SU-DHL-6 (cell line): ENCODE data around the gene SOCS1.

Experiments
- H2AFZ ChIP-seq: fragments of 200-600 bp; sonication (generic); 2 replicates; pipeline ENCODE4 v1.6.1; 2014; ENCODE audit warnings: low read depth, mild to moderate bottlenecking, moderate library complexity, mixed read lengths, antibody characterized with exemption, low read length; ENCODE audit not compliant: severe bottlenecking
- H3F3A ChIP-seq: fragments of 200-600 bp; shearing (Covaris generic); 2 replicates; pipeline ENCODE4 v1.6.0; 2016; ENCODE audit warnings: antibody characterized with exemption, mild to moderate bottlenecking; ENCODE audit not compliant: insufficient read depth
- H3K27ac ChIP-seq: fragments of 200-600 bp; sonication (generic); 2 replicates; pipeline ENCODE4 v1.5.1; 2016; ENCODE audit warnings: low read depth, mild to moderate bottlenecking, low read length, moderate library complexity, mixed read lengths
- H3K27me3 ChIP-seq: fragments of 200-600 bp; sonication (generic), shearing (Covaris generic); 2 replicates; pipeline ENCODE4 v1.6.0; 2014; ENCODE audit warnings: mild to moderate bottlenecking, low read length
- H3K36me3 ChIP-seq: fragments of 200-600 bp; sonication (generic); 2 replicates; pipeline ENCODE4 v1.6.1; 2014; ENCODE audit warnings: mild to moderate bottlenecking, low read length, mixed read lengths
- H3K4me2 ChIP-seq: fragments of 300-600, 200-600 bp; shearing (Covaris generic), sonication (generic); 2 replicates; pipeline ENCODE4 v1.6.0; 2014; ENCODE audit warnings: low read length, low read depth, mild to moderate bottlenecking; ENCODE audit not compliant: poor library complexity, severe bottlenecking
- H3K4me3 ChIP-seq: fragments of 200-600 bp; sonication (generic); 2 replicates; pipeline ENCODE4 v1.5.1; 2014; ENCODE audit warnings: antibody characterized with exemption, low read length, mild to moderate bottlenecking, mixed read lengths; ENCODE audit not compliant: insufficient read depth, poor library complexity, severe bottlenecking
- H3K79me2 ChIP-seq: fragments of 200-600 bp; sonication (generic); 2 replicates; pipeline ENCODE4 v1.6.1; 2014; ENCODE audit warnings: mild to moderate bottlenecking, low read length, moderate library complexity; ENCODE audit not compliant: insufficient read depth
- H3K9ac ChIP-seq: fragments of 200-600 bp; sonication (generic); 2 replicates; pipeline ENCODE4 v1.7.0; 2014; ENCODE audit warnings: mild to moderate bottlenecking, low read length
- H3K9me2 ChIP-seq: fragments of 200-600 bp; sonication (generic); replicated peaks from 2 replicates; pipeline ENCODE4 v1.6.1; 2014; ENCODE audit warnings: low read length; ENCODE audit not compliant: insufficient read depth
- H3K9me3 ChIP-seq: fragments of 200-600 bp; sonication (generic); 2 replicates; pipeline ENCODE4 v1.6.1; 2014; ENCODE audit warnings: low read length, mixed read lengths; ENCODE audit not compliant: insufficient read depth
- H4K20me1 ChIP-seq: fragments of 200-600 bp; sonication (generic); 2 replicates; pipeline ENCODE4 v1.6.1; 2014; ENCODE audit warnings: low read depth, mild to moderate bottlenecking, antibody characterized with exemption, low read length, moderate library complexity, mixed read lengths
- EZH2phosphoT487 ChIP-seq: fragments of 200-600 bp; sonication (generic), shearing (Covaris generic); conservative IDR thresholded peaks from 2 replicates; pipeline ENCODE4 v1.6.1; 2018; ENCODE audit warnings: mild to moderate bottlenecking, antibody characterized with exemption, low read length, moderate library complexity, mixed read lengths
- TF ChIP-seq, protein P1 (sequence below): fragments of 200-600 bp; sonication (generic); IDR thresholded peaks from one replicate; pipeline ENCODE4 v1.5.1; 2017; ENCODE audit warnings: antibody characterized with exemption, mild to moderate bottlenecking, low read length, moderate library complexity; ENCODE audit not compliant: insufficient read depth, poor library complexity, severe bottlenecking

The SOCS1 gene

DNA sequence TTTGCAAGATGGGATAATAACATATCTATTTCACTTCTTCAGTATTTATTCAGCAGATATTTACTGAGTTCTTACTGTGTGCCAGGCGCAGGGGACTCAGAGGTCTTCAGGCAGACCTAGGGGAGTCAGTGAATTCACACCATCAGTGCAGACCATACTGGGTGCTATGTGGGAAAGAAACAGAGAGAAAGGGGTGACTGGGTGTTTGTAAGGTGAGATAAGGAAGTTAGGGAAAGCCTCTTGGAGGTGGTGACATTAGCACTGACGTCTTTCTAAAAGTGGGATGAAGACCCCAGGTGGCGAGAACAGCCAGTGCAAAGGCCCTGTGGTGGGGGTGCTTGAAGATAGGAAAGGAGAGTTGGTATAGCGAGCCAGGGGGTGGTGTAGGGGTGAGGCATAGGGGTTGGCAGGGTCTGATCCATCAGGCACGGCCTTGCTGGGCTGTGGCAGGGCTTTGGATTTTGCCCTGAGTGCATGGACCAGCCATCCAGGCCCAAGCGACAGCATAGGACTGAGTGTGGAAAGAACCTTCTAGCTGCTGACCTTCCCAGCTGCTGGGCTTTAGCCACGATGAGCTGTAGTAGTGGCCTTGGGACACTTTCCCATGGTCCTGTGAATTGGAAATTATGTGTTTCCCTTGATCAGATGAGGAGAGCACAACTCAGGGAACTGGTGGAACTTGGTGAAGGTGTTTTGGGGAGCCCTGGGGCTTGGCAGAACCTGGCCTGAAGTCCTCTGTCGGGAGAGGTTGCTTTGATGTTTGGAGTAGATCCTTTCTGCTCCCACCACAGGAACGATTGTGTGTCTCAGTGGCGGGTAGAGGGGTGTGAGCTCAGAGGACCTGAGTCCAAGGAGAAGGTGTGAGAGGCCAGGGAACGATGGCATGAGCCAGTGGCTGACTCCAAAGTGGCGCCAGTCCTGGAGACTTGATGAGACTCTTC is 3.9 kb upstream of the SOCS1 start:
- no peaks in the 10 kb centered on the region for H3F3A ChIP-seq
- H3K36me3 ChIP-seq = no peaks in the 10 kb centered on the region
- H3K9ac ChIP-seq = no peak overlapping the region
- no peaks in the 10 kb centered on the region for H4K20me1 ChIP-seq
- no peaks in the 10 kb centered on the region for H3K79me2 ChIP-seq
- TF ChIP-seq, protein P1, sequence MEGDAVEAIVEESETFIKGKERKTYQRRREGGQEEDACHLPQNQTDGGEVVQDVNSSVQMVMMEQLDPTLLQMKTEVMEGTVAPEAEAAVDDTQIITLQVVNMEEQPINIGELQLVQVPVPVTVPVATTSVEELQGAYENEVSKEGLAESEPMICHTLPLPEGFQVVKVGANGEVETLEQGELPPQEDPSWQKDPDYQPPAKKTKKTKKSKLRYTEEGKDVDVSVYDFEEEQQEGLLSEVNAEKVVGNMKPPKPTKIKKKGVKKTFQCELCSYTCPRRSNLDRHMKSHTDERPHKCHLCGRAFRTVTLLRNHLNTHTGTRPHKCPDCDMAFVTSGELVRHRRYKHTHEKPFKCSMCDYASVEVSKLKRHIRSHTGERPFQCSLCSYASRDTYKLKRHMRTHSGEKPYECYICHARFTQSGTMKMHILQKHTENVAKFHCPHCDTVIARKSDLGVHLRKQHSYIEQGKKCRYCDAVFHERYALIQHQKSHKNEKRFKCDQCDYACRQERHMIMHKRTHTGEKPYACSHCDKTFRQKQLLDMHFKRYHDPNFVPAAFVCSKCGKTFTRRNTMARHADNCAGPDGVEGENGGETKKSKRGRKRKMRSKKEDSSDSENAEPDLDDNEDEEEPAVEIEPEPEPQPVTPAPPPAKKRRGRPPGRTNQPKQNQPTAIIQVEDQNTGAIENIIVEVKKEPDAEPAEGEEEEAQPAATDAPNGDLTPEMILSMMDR = no peak
- TF ChIP-seq EZH2phosphoT487 = no peak
- no peak overlapping the region for H3K27ac ChIP-seq
- H3K4me3 ChIP-seq = no peak overlapping the region
- no peak overlapping the region for H3K4me2 ChIP-seq
- no peaks in the 10 kb centered on the region for H3K27me3 ChIP-seq
- no peak overlapping the region for H2AFZ ChIP-seq
- no peaks in the 10 kb centered on the region for H3K9me2 ChIP-seq
- H3K9me3 ChIP-seq = no peaks in the 10 kb centered on the region

DNA sequence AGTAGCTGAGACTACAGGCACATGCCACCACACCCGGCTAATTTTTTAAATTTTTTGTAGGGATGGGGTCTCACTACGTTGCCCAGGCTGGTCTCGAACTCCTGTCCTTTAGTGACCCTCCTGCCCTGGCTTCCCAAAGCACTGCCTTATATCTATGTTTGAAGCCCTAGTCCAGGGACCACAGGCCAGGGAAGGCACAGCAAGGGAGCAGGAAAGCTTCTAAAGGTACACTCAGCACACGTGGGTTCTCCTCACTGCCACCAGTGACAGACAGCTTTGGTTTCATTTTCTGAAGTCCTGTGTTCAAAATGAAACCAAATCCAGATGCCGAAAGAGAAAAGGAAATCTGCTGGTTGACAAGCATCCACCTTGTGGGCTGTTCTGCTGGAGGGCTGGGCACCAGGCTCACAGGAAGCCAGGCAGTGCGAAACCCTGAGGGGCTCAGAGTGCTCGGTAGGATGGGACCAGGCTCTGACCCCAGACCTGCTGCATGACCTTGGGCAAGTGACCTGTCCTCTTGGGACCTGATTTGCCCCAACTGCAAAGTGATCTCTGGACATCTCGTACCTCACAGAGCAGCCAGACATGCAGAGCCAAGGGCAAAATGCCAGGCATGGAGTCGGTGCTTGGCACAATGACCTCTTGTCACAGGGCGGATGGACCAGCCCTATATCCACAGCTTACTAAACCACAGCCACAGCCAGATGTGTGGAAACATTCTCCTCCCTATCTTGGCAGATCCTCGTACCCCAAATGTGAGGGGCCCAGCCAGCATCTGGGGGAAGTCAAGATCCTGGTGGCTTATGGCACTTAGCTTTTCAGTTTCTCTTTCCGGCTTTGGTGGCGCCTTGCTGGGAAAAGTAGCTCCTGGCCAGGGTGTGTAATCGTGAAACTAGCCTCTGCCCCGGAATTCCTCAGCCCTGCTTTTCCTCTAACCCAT is 2.8 kb upstream of the SOCS1 start:
- Histone ChIP-seq H3K9ac (no peak overlapping the region), H2AFZ (no peak overlapping the region), H3K36me3 (no peaks in the 10 kb centered on the region), H3K27ac (no peak overlapping the region), H4K20me1 (no peaks in the 10 kb centered on the region), H3F3A (peaks cover 8% of the 10 kb centered on the region), H3K79me2 (no peaks in the 10 kb centered on the region), H3K9me2 (no peaks in the 10 kb centered on the region), H3K4me3 (no peak overlapping the region), H3K27me3 (no peaks in the 10 kb centered on the region), H3K9me3 (no peaks in the 10 kb centered on the region), H3K4me2 (no peak overlapping the region)
- TF ChIP-seq, protein P1 = no peak
- no peak for TF ChIP-seq EZH2phosphoT487

DNA sequence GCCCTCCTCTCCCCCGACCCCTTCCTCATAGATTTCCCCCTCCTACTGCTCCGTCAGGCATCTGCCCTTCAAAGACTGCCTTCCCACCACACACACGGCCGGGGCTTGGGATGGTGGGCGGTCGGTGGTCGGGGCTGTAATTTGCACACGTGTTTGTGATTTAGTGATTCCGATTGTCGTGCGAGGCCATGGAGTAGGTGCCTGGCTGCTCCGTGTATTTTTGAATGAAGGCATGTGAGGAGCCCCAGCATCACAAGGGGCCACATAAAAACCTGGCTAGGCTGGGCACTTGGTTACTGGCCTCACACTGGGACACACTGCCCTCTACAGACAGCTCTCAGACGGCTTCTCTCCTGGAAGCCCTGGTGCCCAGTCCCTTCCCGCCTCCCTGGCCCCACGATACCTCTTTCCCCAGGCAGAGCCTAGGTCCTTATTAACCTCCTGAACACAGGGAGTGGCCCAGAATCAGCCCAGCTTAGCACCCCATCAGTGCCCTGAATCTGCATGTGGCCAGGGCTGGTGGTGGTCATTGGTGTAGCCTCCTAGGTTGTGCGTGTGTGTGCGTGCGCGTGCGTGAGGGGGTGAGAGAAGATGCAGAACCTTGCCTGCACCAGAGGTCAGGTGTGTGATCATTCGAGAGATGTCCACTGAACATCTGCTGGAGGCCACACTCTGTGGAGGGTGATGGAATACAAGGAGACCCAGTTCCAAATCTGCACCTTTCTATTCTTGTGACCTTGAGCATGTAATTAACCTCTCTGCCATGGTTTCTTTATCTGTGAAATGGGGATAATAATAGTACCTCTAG is 1.3 kb upstream of the SOCS1 start:
- Histone ChIP-seq H3K36me3 (no peaks in the 10 kb centered on the region), H3K4me3 (no peak overlapping the region), H3K9me3 (no peaks in the 10 kb centered on the region), H3K9ac (0 out of 2 replicates have a peak overlapping the region, but pooled peaks have one; percentile 65), H3K9me2 (no peaks in the 10 kb centered on the region), H3F3A (peaks cover 13% of the 10 kb centered on the region), H2AFZ (no peak overlapping the region), H3K27me3 (no peaks in the 10 kb centered on the region), H3K27ac (no peak overlapping the region), H3K79me2 (no peaks in the 10 kb centered on the region), H4K20me1 (no peaks in the 10 kb centered on the region), H3K4me2 (peak overlapping the region; percentile 80)
- TF ChIP-seq, protein P1 = peak; percentile 51
- TF ChIP-seq EZH2phosphoT487 = no peak
